LNCaP clone FGC (cell line): ENCODE measurements around the gene ZNF543.

Experiments used
- DNase-seq: peaks from one replicate; pipeline ENCODE4 v3.0.0-alpha.2; 2011; ENCODE audit warnings: low read depth
- H3K4me3 ChIP-seq: 2 replicates; pipeline ENCODE4 v1.5.1; 2011; ENCODE audit warnings: mild to moderate bottlenecking, low read depth, low read length, control low read depth
- TF ChIP-seq, protein P1 (sequence below): IDR thresholded peaks from 2 replicates; pipeline ENCODE4 v1.5.1; 2012; ENCODE audit warnings: mild to moderate bottlenecking; ENCODE audit not compliant: control insufficient read depth, insufficient read depth; ENCODE audit errors: extremely low read depth

The ZNF543 gene

GRCh38 chr19:57376151-57376550 lies 55.9 kb downstream of the ZNF543 start:
- no peak for DNase-seq
- TF ChIP-seq, protein P1, sequence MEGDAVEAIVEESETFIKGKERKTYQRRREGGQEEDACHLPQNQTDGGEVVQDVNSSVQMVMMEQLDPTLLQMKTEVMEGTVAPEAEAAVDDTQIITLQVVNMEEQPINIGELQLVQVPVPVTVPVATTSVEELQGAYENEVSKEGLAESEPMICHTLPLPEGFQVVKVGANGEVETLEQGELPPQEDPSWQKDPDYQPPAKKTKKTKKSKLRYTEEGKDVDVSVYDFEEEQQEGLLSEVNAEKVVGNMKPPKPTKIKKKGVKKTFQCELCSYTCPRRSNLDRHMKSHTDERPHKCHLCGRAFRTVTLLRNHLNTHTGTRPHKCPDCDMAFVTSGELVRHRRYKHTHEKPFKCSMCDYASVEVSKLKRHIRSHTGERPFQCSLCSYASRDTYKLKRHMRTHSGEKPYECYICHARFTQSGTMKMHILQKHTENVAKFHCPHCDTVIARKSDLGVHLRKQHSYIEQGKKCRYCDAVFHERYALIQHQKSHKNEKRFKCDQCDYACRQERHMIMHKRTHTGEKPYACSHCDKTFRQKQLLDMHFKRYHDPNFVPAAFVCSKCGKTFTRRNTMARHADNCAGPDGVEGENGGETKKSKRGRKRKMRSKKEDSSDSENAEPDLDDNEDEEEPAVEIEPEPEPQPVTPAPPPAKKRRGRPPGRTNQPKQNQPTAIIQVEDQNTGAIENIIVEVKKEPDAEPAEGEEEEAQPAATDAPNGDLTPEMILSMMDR, result no peak
- H3K4me3 ChIP-seq, result no peak overlapping the region

DNA sequence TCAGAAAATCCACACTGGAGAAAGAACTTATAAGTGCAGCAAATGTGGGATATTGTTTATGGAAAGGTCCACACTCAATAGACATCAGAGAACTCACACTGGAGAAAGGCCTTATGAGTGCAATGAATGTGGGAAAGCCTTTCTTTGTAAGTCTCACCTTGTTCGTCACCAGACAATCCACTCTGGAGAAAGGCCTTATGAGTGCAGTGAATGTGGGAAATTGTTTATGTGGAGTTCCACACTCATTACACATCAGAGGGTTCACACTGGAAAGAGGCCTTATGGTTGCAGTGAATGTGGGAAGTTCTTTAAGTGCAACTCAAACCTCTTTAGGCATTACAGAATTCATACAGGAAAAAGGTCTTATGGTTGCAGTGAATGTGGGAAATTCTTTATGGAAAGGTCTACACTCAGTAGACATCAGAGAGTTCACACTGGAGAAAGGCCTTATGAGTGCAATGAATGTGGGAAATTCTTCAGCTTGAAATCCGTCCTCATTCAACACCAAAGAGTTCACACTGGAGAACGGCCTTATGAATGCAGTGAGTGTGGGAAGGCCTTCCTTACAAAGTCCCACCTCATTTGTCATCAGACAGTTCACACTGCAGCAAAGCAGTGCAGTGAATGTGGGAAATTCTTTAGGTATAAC lies 57.4 kb downstream of the ZNF543 start:
- TF ChIP-seq, protein P1, result no peak
- H3K4me3 ChIP-seq, result no peak overlapping the region
- no peak for DNase-seq
